Measurements from ENCODE around the gene ILDR2. TPM values are rescaled to one million over a fixed set of nuclear protein-coding genes. Genes with fewer than 3 reads are reported as not detected.
A peak's percentile ranks its signal among the peaks of the same experiment; 100 is the strongest.

Gene ILDR2
- total RNA-seq, 1 experiment from 2014 or later = 0.12 TPM

- peak; percentile 93 for DNase-seq (ENCODE audit: low spot score)
Measured at GRCh38 chr1:166925810-166926478, 49.4 kb downstream of the ILDR2 start.

- DNase-seq (ENCODE audit: low spot score) = no peak
Measured at GRCh38 chr1:166924823-166925541, 50.4 kb downstream of the ILDR2 start.

GRCh38 chr1:166920561-166921475, 54.5 kb downstream of the ILDR2 start:
- DNase-seq (ENCODE audit: low spot score) = no peak

GRCh38 chr1:166918956-166919316, 56.4 kb downstream of the ILDR2 start:
- DNase-seq (ENCODE audit: low spot score) = no peak

- DNase-seq (ENCODE audit: low spot score) = no peak
Measured at GRCh38 chr1:166918088-166918955, 57.0 kb downstream of the ILDR2 start.

GRCh38 chr1:166915941-166916340, 59.4 kb downstream of the ILDR2 start:
- DNase-seq (ENCODE audit: low spot score) = peak; percentile 89

- DNase-seq (ENCODE audit: low spot score) = no peak
Measured at GRCh38 chr1:166915042-166915441, 60.3 kb downstream of the ILDR2 start.

- DNase-seq (ENCODE audit: low spot score) = no peak
Measured at GRCh38 chr1:166914111-166914510, 61.2 kb downstream of the ILDR2 start.

- DNase-seq (ENCODE audit: low spot score) = no peak
Measured at GRCh38 chr1:166911624-166912023, 63.7 kb downstream of the ILDR2 start.

- peak; percentile 98 for DNase-seq (ENCODE audit: low spot score)
Measured at GRCh38 chr1:166910396-166910994, 64.8 kb downstream of the ILDR2 start.

- DNase-seq (ENCODE audit: low spot score) = no peak
Measured at GRCh38 chr1:166908942-166909341, 66.4 kb downstream of the ILDR2 start.

GRCh38 chr1:166907763-166908162, 67.6 kb downstream of the ILDR2 start:
- DNase-seq (ENCODE audit: low spot score) = no peak

- no peak for DNase-seq (ENCODE audit: low spot score)
Measured at GRCh38 chr1:166907051-166907450, 68.3 kb downstream of the ILDR2 start.

GRCh38 chr1:166906647-166907046, 68.7 kb downstream of the ILDR2 start:
- no peak for DNase-seq (ENCODE audit: low spot score)

GRCh38 chr1:166905900-166906299, 69.4 kb downstream of the ILDR2 start:
- peak; percentile 88 for DNase-seq (ENCODE audit: low spot score)

- DNase-seq (ENCODE audit: low spot score) = no peak
Measured at GRCh38 chr1:166905136-166905535, 70.2 kb downstream of the ILDR2 start.

GRCh38 chr1:166903232-166903631, 72.1 kb downstream of the ILDR2 start:
- no peak for DNase-seq (ENCODE audit: low spot score)

GRCh38 chr1:166902279-166902678, 73.1 kb downstream of the ILDR2 start:
- peak; percentile 77 for DNase-seq (ENCODE audit: low spot score)

- DNase-seq (ENCODE audit: low spot score) = no peak
Measured at GRCh38 chr1:166900987-166901386, 74.4 kb downstream of the ILDR2 start.

- no peak for DNase-seq (ENCODE audit: low spot score)
Measured at GRCh38 chr1:166899769-166900168, 75.6 kb downstream of the ILDR2 start.

- DNase-seq (ENCODE audit: low spot score) = no peak
Measured at GRCh38 chr1:166895766-166896165, 79.6 kb downstream of the ILDR2 start.

All from A172 (cell line).